ENCODE measurements around the gene DNAJB11. TPM values are rescaled to one million over a fixed set of nuclear protein-coding genes. Genes with fewer than 3 reads are reported as not detected.

DNAJB11 gene
- total RNA-seq, 4 donors from 2014 or later: 24.7 to 32.1 (median 26.4) TPM

DNA sequence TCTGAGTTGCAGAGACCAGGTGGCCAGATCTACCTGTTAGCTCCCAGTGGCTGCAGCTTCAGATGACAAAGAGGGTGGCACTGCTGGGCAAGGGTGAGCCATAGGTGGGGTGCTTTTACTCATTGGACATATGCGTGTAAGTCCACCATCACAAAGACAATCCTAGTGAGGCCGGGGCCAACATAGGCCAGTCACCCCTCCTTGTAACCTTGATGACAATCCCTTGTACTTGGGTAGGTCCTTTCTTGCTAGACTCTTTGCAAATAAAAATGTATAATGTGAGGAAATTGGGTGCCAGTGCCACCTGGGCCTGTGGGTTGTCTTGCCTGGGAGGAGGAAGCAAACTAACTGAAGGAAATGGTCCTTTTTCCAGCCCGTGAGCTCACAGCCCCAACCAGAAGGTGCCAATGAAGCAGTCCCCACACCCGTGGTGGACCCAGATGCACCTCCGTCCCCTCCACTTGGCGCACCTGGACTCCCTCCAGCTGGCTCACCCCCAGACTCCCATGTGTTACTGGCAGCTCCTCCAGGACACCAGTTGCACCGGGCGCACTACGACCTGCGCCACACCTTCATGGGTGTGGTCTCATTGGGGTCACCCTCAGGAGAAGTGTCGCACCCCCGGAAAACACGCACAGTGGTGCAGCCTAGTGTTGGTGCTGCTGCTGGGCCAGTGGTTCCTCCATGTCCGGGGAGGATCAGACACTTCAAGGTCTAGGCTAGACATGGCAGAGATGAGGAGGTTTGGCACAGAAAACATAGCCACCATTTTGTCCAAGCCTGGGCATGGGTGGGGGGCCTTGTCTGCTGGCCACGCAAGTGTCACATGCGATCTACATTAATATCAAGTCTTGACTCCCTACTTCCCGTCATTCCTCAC is 49.9 kb downstream of the DNAJB11 start:
- 82 to 83% methylated on average over 12 to 17 of the region's 17 CpGs for WGBS, 2 donors
- TF ChIP-seq CTCF (IDR thresholded peaks at IDR 0.05): no peak
- no peak for TF ChIP-seq POLR2A (IDR thresholded peaks at IDR 0.05)
- no peak for DNase-seq (ENCODE audit: low spot score in 2 of 2)
- intact Hi-C loops (cut with DNase I; ENCODE audit: low total_unique reads): no loop called here
- H3K4me3 ChIP-seq (ENCODE audit: low read depth, poor library complexity, severe bottlenecking): no peak overlapping the region

DNA sequence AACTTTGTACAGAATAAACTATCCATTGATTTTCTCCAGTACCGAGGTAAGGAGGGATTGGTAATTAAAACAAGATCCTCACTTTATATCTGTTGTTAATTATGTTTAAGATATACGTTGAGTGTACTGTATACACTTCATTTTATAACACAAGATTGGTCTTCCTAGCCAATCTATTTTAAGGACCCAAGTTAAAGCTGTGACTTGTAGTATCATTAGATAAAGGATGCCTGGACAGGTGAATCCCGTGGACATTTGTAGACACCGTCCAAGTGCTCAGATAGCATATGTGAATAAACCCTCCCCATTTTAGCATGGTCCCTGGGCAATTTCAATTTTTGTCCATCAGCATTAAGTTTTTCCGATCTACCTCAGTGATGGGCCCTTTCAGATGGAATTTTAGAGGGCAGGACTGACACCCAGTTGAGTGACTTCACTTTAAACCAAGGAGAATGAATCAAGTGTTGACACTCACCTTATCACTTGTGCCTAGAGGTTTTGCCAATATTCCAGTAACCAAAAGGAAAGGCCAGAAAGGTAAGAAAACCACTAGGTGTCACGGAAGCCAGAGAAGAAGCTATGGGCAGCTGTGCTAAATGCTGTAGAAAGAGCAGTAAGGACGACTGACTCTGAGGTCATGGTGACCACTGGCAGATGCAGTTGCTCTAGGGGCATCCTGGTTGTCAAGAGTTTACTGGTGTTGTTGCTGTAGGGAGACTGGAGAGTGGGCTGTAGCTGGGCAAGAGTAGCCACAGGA is 51.6 kb downstream of the DNAJB11 start:
- no peak overlapping the region for H3K4me3 ChIP-seq (ENCODE audit: low read depth, poor library complexity, severe bottlenecking)
- DNase-seq (ENCODE audit: low spot score in 2 of 2): no peak
- 71 to 82% methylated on average over 7 of the region's 7 CpGs for WGBS, 2 donors
- intact Hi-C loops (cut with DNase I; ENCODE audit: low total_unique reads): no loop called here
- TF ChIP-seq CTCF (IDR thresholded peaks at IDR 0.05): no peak
- TF ChIP-seq POLR2A (IDR thresholded peaks at IDR 0.05): no peak

DNA sequence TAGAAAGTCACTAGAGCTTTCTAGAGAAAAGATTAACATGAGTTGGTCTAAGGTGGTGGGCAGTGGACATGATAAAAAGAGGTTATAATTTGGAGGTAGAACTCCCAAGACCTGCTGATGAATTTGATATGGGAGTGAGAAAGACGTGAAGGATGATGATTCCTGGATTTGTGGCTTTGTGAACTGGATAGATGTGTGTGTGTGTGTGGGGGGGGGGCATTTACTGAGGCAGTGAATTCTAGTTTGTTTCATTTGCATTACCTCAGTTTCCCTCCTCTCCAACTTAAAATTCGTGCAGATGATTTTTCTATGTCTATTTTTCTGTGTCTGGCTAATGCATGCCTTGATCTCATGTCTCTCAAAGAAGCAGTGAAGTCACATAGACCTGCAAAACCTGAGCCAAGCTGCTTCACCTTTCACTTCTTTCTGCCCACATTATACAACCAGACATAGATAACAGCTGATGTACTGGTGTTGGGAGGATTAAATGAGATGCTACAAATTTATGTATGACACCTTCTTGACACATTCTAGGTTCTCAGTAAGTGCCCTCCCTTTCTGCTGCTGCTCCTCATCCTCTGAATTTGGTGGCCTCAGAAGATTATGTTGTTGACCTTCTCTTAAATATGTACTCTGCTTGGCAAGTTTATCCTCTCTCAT is 52.3 kb downstream of the DNAJB11 start:
- DNase-seq (ENCODE audit: low spot score in 2 of 2): no peak
- intact Hi-C loops (cut with DNase I; ENCODE audit: low total_unique reads): no loop called here
- TF ChIP-seq CTCF (IDR thresholded peaks at IDR 0.05): no peak
- no peak for TF ChIP-seq POLR2A (IDR thresholded peaks at IDR 0.05)
- WGBS, 2 donors: 36 to 37% methylated on average over 2 of the region's 2 CpGs
- H3K4me3 ChIP-seq (ENCODE audit: low read depth, poor library complexity, severe bottlenecking): no peak overlapping the region

DNA sequence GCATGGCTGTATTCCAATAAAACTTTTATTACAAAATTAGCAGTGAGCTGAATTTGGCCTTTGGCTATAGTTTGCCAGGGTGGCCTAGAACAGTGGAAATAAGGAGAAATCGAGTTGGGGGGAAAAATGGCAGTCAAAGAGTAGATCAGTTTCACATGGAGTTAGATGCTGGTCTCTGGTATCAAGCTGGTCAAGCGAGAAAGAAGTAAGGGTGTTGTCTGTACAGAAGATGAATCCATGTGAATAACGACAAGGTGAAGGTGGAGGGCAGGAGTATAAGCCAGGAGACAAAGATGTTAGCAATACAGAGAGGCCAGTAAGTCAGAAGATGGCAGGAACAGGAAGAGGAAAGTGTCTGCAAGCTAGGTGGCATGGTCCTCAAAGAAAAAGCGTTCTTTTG is 54.1 kb downstream of the DNAJB11 start:
- DNase-seq (ENCODE audit: low spot score in 2 of 2): no peak
- 74 to 77% methylated on average over 4 of the region's 4 CpGs for WGBS, 2 donors
- intact Hi-C loops (cut with DNase I; ENCODE audit: low total_unique reads): no loop called here

DNA sequence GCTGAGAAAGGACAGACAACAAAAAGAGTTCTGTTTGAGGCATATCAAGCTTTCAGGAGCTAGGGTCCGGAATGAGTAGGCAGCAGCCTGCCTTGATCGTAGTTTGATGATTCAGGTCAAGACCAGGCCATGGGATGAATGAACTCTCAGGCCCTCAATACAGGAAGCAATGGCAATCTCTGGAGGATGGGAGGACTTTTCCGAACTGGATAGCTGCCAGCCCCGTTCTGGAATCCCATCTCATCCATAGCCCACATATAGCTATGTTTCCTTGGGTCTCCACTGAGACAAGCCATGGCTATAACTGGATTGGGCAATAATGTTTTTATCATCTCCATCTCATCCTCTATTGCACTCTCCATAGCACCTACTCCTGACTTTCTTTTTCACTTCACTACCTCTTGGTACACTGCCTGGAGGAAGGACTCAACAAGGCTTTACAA is 55.1 kb downstream of the DNAJB11 start:
- 62 to 72% methylated on average over 4 of the region's 4 CpGs for WGBS, 2 donors
- no peak overlapping the region for H3K4me3 ChIP-seq (ENCODE audit: low read depth, poor library complexity, severe bottlenecking)
- intact Hi-C loops (cut with DNase I; ENCODE audit: low total_unique reads): no loop called here
- TF ChIP-seq POLR2A (IDR thresholded peaks at IDR 0.05) (no peak), CTCF (IDR thresholded peaks at IDR 0.05) (no peak)
- no peak for DNase-seq (ENCODE audit: low spot score in 2 of 2)

More for the DNA sequence above, 54.1 kb downstream of the DNAJB11 start:
- TF ChIP-seq CTCF (IDR thresholded peaks at IDR 0.05) (no peak), POLR2A (IDR thresholded peaks at IDR 0.05) (no peak)
- no peak overlapping the region for H3K4me3 ChIP-seq (ENCODE audit: low read depth, poor library complexity, severe bottlenecking)

Measured in lower leg skin (tissue), 4 donors.